GM18861 (cell line): Measurements from ENCODE around the gene KLB.
"Not testable (repeated sequence)": the region's sequence is repeated elsewhere in the genome, so short reads cannot be mapped to it uniquely, and the experiment has no call there.

Experiments used
- ATAC-seq: cut with Tn5 transposase; IDR thresholded peaks from one replicate; pipeline ENCODE4 v1.9.1; 2021; ENCODE audit not compliant: unreplicated experiment

The KLB gene

DNA sequence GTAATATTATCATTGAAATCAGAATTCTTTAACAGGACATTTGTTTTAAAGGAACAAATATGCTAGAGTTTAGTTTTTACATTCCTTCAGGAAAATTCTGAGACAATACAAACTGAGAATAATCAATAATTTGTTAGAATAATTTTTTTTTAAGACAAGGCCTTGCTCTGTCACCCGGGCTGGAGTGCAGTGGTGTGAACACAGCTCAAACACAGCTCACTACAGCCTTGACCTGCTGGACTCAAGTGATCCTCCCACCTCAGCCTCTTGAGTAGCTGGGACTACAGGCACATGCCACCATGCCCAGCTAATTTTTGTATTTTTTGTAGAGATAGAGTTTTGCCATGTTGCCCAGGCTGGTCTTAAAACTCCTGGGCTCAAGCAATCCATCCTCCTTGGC, 18.6 kb downstream of the KLB start:
- ATAC-seq: not testable (repeated sequence)

- ATAC-seq: no peak
Observed at GRCh38 chr4:39426728-39427127, 20.0 kb downstream of the KLB start.

DNA sequence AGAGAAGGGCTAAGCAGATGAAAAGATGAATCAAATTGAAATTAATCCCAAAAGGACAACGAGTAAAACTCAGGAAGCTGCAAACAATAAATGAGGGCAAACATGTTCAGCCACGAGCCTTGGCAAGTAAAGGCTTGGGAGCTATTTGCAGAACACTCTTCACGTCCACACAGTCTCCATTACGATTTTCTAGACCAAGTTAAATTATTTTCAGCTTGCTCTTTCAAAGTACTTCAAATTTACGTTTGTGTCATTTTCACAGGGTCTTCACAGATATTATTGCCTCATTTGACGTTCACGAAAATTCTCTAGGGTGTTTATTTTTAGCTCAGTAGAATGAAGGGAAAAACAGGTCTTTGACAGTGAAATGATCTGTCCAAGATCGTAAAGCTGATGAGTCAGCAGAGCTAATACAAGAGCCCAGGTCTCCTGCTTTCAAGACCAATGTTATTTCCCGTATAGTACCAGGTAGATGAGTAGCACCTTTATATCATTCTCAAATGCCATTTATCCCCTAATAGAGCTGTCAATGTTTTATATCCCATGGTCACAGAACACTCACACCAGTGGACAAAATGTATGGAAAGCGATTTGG, 20.9 kb downstream of the KLB start:
- ATAC-seq: no peak

- no peak for ATAC-seq
Observed at GRCh38 chr4:39429476-39430334, 23.0 kb downstream of the KLB start.

DNA sequence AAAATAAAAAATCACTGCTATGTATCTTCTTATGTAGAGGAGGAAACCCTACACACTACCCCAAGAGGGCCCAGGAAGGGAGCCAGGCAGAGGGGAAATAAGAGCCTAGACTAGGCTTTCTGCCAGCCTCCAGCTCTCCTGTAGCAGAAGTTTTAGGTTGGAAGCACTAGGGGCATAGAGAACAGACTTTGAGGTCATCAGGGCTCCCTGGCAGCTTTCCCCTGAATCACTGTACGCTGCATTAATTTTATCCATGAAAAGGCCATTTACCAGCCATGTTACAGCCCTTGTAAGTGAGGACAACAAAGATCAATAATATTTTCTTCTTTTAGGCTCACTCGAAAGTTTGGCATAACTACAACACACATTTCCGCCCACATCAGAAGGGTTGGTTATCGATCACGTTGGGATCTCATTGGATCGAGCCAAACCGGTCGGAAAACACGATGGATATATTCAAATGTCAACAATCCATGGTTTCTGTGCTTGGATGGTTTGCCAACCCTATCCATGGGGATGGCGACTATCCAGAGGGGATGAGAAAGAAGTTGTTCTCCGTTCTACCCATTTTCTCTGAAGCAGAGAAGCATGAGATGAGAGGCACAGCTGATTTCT, 27.3 kb downstream of the KLB start:
- no peak for ATAC-seq

- ATAC-seq: no peak
Observed at GRCh38 chr4:39435659-39436563, 29.2 kb downstream of the KLB start.

- ATAC-seq: no peak
Observed at GRCh38 chr4:39441593-39441992, 34.9 kb downstream of the KLB start.

DNA sequence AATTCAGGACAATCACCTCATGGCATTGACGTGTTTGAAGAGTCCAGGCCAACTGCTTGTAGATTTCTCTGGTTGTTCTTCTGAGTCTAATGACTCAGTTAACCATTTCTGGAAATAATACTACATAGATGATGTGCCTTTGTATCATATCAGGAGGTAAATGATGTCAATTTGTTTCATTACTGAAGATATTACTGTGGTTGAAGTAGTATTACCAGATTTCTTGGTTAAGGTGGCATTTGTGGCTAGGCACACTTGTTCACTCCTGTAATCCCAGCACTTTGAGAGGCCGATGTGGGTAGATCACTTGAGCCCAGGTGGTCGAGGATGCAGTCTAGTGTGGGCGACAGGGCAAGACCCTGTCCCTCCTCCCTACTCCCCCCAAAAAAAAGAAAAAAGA, 36.3 kb downstream of the KLB start:
- no peak for ATAC-seq

DNA sequence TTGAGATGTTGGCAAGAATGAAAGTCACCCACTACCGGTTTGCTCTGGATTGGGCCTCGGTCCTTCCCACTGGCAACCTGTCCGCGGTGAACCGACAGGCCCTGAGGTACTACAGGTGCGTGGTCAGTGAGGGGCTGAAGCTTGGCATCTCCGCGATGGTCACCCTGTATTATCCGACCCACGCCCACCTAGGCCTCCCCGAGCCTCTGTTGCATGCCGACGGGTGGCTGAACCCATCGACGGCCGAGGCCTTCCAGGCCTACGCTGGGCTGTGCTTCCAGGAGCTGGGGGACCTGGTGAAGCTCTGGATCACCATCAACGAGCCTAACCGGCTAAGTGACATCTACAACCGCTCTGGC, 39.7 kb downstream of the KLB start:
- ATAC-seq: no peak

DNA sequence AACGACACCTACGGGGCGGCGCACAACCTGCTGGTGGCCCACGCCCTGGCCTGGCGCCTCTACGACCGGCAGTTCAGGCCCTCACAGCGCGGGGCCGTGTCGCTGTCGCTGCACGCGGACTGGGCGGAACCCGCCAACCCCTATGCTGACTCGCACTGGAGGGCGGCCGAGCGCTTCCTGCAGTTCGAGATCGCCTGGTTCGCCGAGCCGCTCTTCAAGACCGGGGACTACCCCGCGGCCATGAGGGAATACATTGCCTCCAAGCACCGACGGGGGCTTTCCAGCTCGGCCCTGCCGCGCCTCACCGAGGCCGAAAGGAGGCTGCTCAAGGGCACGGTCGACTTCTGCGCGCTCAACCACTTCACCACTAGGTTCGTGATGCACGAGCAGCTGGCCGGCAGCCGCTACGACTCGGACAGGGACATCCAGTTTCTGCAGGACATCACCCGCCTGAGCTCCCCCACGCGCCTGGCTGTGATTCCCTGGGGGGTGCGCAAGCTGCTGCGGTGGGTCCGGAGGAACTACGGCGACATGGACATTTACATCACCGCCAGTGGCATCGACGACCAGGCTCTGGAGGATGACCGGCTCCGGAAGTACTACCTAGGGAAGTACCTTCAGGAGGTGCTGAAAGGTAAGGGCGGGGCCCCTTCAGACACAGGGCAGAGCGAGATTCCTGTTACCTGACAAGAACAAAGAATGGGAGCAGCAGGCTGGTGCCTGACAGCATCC, 40.3 kb downstream of the KLB start:
- peak; percentile 78 for ATAC-seq

DNA sequence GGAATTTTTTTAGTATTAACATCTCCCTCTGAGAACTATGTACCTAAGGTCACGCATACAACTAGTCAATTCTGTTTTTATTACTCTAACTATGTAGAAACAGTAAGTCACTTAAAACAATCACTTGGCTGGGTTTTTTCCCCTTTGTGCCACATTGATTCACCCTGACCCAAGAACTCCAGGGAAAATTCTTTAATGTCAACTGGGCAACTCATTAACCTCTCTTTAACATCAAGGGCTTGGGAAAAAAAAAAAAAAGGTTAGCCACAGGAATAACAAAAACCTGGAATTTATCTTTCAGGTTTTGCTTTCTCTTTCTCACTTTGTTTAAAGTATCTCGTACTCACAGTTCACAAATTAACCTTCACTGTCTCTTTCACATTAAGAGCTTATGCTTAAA, 43.9 kb downstream of the KLB start:
- ATAC-seq: no peak

GRCh38 chr4:39451423-39452023, 44.8 kb downstream of the KLB start:
- no peak for ATAC-seq

GRCh38 chr4:39452153-39452859, 45.6 kb downstream of the KLB start:
- no peak for ATAC-seq

DNA sequence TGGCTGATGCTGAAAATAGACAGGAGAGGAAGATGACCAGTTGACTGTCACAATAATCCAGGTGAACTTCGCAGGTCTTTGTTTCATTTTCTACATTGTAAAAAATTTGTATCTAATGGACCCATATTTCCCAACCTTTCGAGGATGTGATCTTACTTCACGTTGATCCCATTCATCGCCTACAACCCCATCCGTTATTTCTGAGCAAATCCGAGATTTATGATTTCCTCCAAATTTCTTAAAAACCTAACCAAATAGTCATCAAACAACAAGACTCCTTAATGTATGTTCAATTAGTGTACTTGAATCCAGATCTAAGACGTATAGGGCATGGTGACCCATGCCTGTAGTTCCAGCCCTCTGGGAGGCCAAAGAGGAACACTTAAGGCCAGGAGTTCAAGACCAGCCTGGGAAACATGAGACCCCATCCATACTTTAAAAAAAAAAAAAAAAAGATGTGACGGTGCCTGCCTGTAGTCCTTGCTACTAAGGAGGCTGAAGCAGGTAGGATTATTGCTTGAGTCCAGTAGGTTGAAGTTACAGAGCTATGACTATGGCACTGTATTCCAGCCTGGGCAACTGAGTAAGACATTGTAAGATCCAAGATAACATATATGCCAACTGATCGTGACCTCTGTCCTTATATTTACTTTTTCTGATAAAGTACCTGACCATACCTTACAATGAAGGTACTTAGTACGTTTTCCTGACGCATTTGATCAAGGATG, 46.3 kb downstream of the KLB start:
- no peak for ATAC-seq

GRCh38 chr4:39453738-39454137, 47.0 kb downstream of the KLB start:
- ATAC-seq: no peak

GRCh38 chr4:39455486-39455885, 48.8 kb downstream of the KLB start:
- no peak for ATAC-seq

- no peak for ATAC-seq
Observed at GRCh38 chr4:39456946-39457763, 50.4 kb downstream of the KLB start.

GRCh38 chr4:39458161-39458504, 51.4 kb downstream of the KLB start:
- not testable (repeated sequence) for ATAC-seq
